ENCODE data around the gene SLC9A1.

The SLC9A1 gene

GRCh38 chr1:27144049-27144748 lies 10.7 kb downstream of the SLC9A1 start:
- CTCF ChIA-PET, result interaction anchor here (0.6 to 0.7 kb wide), 2 partner anchors 163 to 319 kb away, joined by 3 to 4 read pairs; no protein-coding TSS in a partner anchor
- POLR2A ChIA-PET, result interaction anchor here (0.8 to 3.4 kb wide), 4 partner anchors 8 to 11 kb away, joined by 3 to 28 read pairs (median 4); partner anchors contain the start of gene SLC9A1
- no peak for DNase-seq (ENCODE audit: extremely low spot score)
- TF ChIP-seq PKNOX1 (IDR thresholded peaks at IDR 0.05), result no peak

- DNase-seq (ENCODE audit: extremely low spot score), result no peak
- TF ChIP-seq NFRKB (IDR thresholded peaks at IDR 0.05) (no peak), ARNT (IDR thresholded peaks at IDR 0.05) (no peak), ELF4 (IDR thresholded peaks at IDR 0.05) (no peak), HDGF (IDR thresholded peaks at IDR 0.05; ENCODE audit: borderline replicate concordance) (no peak)
- ChIA-PET CTCF (interaction anchor here (0.6 kb wide), 1 partner anchor 318 kb away, joined by 4 read pairs; no protein-coding TSS in a partner anchor), POLR2A (interaction anchor here (1.0 to 3.4 kb wide), 2 partner anchors 9 to 11 kb away, joined by 4 to 28 read pairs; partner anchors contain the start of gene SLC9A1)
These were observed 11.5 kb downstream of the SLC9A1 start for GRCh38 chr1:27143401-27143800.

- DNase-seq (ENCODE audit: extremely low spot score), result no peak
- TF ChIP-seq SP1 (IDR thresholded peaks at IDR 0.05) (no peak), HDGF (IDR thresholded peaks at IDR 0.05; ENCODE audit: borderline replicate concordance) (no peak), PKNOX1 (IDR thresholded peaks at IDR 0.05) (no peak)
- POLR2A ChIA-PET, result interaction anchor here (3.4 kb wide), 1 partner anchor 12 kb away, joined by 28 read pairs; the partner anchor contains the start of gene SLC9A1
- CTCF ChIA-PET, result no interaction called here
These were observed 12.5 kb downstream of the SLC9A1 start for GRCh38 chr1:27142464-27142863.

GRCh38 chr1:27141266-27142003 lies 13.5 kb downstream of the SLC9A1 start:
- ChIA-PET CTCF (interaction anchor here (1.1 kb wide), 1 partner anchor 13 kb away, joined by 3 read pairs; the partner anchor contains the start of gene SLC9A1), POLR2A (interaction anchor here (3.4 kb wide), 1 partner anchor 13 kb away, joined by 28 read pairs; the partner anchor contains the start of gene SLC9A1)
- no peak for DNase-seq (ENCODE audit: extremely low spot score)
- TF ChIP-seq CTBP1 (IDR thresholded peaks at IDR 0.05; ENCODE audit: borderline replicate concordance) (no peak), NFRKB (IDR thresholded peaks at IDR 0.05) (no peak), LEF1 (IDR thresholded peaks at IDR 0.05; ENCODE audit: borderline replicate concordance) (no peak)

GRCh38 chr1:27139980-27140379 lies 14.9 kb downstream of the SLC9A1 start:
- CTCF ChIA-PET, result no interaction called here
- DNase-seq (ENCODE audit: extremely low spot score), result no peak
- POLR2A ChIA-PET, result interaction anchor here (2.3 kb wide), 1 partner anchor 14 kb away, joined by 17 read pairs; the partner anchor contains the start of gene SLC9A1
- TF ChIP-seq ARNT (IDR thresholded peaks at IDR 0.05), result no peak
- TF ChIP-seq PKNOX1 (IDR thresholded peaks at IDR 0.05), result no peak
- TF ChIP-seq FOXK2 (IDR thresholded peaks at IDR 0.05), result no peak
- TF ChIP-seq ZNF384 (IDR thresholded peaks at IDR 0.05), result no peak

GRCh38 chr1:27138927-27139326 lies 16.0 kb downstream of the SLC9A1 start:
- POLR2A ChIA-PET, result interaction anchor here (2.3 kb wide), 1 partner anchor 16 kb away, joined by 17 read pairs; the partner anchor contains the start of gene SLC9A1

More at GRCh38 chr1:27138927-27139326, 16.0 kb downstream of the SLC9A1 start:
- DNase-seq (ENCODE audit: extremely low spot score), result no peak
- TF ChIP-seq FOXM1 (IDR thresholded peaks at IDR 0.05; ENCODE audit: borderline replicate concordance) (no peak), NFRKB (IDR thresholded peaks at IDR 0.05) (no peak), FOXK2 (IDR thresholded peaks at IDR 0.05) (no peak), CTBP1 (IDR thresholded peaks at IDR 0.05; ENCODE audit: borderline replicate concordance) (no peak), BHLHE40 (IDR thresholded peaks at IDR 0.05; ENCODE audit: borderline replicate concordance) (no peak), L3MBTL2 (conservative IDR thresholded peaks at IDR 0.05) (no peak), ELF4 (IDR thresholded peaks at IDR 0.05) (no peak), PKNOX1 (IDR thresholded peaks at IDR 0.05) (no peak), ARNT (IDR thresholded peaks at IDR 0.05) (no peak), ZNF384 (IDR thresholded peaks at IDR 0.05) (no peak), FOXA1 (IDR thresholded peaks at IDR 0.05) (no peak)
- CTCF ChIA-PET, result interaction anchor here (1.2 kb wide), 1 partner anchor 16 kb away, joined by 4 read pairs; the partner anchor contains the start of gene SLC9A1

Data from HEK293T (cell line).